Stimulated activated CD4-positive, alpha-beta T cell treated with anti-CD3 and anti-CD28 coated beads, TNF-alpha, amount 100 ng/mL, for 24 hours (primary cell): ENCODE data around the gene SYT13.
A peak's percentile ranks its signal among the peaks of the same experiment; 100 is the strongest.

Experiments
- DNase-seq, 3 experiments: peaks; one replicate each; pipeline ENCODE4 v3.0.0-alpha.2; 2020; ENCODE audit warnings: low read depth in 3 of 3

Gene SYT13

GRCh38 chr11:45313171-45313865 is 27.2 kb upstream of the SYT13 start:
- DNase-seq: no peak

GRCh38 chr11:45305874-45306623 is 19.9 kb upstream of the SYT13 start:
- no peak for DNase-seq

GRCh38 chr11:45304992-45305335 is 18.8 kb upstream of the SYT13 start:
- DNase-seq: no peak

GRCh38 chr11:45304111-45304991 is 18.2 kb upstream of the SYT13 start:
- no peak for DNase-seq

DNA sequence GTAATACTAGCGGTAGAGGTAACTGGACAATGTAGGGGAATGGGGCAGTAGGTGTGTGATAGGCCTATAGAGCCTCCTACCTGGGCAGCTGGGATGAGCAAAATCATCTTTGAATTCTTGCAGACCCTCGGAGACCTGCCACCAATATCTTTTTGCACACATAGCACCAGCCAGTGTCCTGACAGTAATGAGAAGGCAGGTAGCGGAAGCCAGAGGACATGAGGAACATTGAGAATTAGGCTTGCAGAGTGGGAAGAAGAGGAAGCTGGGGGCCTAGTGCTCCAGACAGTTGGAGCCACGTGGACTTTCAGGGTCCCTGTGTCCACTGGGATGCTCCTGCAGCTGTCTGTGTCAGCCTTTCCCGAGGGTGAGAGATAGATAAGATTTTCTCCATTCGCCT is 17.2 kb upstream of the SYT13 start:
- DNase-seq: no peak

- no peak for DNase-seq
These were observed 15.6 kb upstream of the SYT13 start for GRCh38 chr11:45301537-45302246.

GRCh38 chr11:45300715-45301114 is 14.6 kb upstream of the SYT13 start:
- no peak for DNase-seq

DNA sequence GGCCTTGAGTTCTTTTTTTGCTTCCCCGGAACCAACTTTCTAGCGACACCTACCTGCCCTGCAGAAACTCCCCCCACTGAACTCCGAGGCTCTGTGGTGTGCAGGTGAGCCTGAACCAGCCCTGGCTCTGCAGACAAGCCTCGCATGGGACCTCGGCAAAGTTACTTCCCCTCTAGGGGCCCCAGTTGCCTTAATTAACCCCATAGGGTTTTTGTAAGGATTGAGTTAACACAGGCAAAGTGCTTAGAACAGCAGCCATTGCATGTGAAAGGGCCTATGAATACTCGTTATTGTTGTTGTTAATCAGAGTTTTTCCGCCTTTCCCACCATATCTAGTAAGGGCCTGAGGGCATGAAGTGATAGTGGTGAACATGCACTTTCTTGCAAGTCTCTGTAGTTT is 12.6 kb upstream of the SYT13 start:
- DNase-seq: no peak

DNA sequence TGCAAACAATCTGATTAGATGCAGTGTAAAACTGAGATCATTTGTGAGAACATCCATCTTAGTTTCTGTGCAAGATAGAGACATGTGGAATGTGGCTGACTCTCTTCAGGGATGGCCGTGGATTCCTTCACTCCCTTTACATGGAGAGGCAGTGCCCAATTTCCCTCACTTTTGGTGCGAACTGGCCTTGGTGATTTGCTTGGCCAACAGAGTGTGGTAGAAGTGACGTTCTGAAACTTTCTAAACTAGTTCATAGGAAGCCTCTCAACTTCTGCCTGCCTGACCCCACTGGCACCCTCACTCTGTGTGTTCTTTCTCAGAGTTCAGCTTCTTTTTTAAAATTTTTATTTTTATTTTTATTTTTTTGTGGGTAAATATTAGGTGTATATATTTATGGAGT is 9.9 kb upstream of the SYT13 start:
- DNase-seq: no peak

DNA sequence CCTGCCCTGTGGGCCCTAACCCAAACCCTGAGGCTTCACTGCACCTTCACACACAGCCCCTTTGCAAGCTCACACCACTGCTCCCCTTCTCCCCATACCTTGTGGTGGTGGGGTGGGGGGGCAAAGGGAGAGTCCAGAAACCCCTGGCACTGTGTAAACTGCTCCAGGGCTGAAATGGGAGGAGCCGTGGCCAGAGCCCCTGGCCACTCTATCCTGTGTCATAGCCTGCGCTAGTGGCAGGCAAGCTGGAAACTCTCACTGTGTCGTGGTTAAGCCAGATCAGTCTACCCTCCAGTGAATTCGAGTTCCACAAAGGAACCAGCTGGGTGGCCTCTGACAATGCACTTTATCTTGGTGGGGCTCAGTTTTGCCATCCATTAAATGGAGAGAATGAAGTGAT is 8.4 kb upstream of the SYT13 start:
- DNase-seq: no peak

DNA sequence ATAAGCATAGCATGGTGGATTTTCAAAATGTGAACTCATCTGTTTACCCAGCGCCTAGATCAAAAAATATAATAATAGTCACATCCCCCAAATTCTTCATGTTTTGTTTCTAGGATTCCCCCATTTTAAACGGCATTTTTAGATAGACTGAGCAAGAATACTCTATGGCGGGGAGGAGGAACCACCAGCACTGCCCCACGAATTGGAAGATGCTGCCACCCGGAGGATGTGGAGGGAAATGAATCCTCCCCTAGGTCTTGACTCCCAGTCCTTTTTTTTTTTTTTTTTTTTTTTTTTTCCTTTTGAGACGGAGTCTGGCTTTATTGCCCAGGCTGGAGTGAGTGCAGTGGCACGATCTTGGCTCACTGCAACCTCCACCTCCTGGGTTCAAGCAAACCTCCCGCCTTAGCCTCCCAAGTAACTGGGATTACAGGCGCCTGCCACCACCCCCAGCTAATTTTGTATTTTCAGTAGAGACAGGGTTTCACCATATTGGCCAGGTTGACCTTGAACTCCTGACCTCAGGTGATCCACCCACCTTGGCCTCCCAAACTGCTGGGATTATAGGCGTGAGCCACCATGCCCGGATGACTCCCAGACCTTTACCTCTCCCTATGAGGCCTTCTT is 7.5 kb upstream of the SYT13 start:
- DNase-seq: peak; percentile 9 to 57 (median 44)

DNA sequence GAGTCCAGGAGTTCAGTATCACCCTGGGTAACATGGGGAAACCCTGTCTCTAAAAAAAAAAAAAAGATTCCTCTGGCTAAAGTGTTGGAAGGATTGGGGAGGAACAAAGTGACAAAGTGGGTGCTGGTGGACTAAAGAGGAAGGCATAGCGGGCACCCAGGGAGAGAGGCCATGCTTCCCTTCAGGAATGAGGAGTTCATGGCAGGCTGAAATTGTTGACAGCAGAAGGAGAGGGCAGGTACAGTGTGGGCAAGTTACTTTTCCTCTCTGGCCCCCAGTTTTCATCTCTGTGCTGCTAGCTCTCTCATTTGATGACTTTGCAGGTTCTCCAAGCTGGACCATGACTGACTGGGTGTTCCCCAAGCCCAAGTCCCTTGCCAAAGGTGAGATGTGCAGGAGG is 4.4 kb upstream of the SYT13 start:
- DNase-seq: no peak

DNA sequence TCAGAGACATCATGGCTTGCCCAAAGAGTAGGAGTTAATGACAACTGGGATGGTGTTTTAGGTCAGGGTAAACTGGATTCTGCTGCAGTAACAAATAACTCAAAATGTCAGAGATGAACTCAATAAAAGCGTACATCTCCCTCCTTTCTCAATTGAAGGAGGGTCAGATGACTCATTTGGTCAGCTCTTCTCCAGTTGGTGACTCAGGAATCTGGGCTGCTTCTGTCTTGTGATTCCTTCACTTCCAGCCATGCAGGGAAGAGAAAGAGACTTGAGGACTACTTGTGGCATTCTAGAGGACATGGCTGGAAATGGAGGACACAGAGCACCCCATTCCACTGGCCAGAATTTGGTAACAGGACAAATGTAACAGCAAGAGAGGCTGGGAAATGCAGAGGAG is 3.2 kb upstream of the SYT13 start:
- DNase-seq: no peak

GRCh38 chr11:45288339-45288738 is 2.2 kb upstream of the SYT13 start:
- no peak for DNase-seq

- DNase-seq: no peak
These were observed 1.3 kb upstream of the SYT13 start for GRCh38 chr11:45287316-45287903.

DNA sequence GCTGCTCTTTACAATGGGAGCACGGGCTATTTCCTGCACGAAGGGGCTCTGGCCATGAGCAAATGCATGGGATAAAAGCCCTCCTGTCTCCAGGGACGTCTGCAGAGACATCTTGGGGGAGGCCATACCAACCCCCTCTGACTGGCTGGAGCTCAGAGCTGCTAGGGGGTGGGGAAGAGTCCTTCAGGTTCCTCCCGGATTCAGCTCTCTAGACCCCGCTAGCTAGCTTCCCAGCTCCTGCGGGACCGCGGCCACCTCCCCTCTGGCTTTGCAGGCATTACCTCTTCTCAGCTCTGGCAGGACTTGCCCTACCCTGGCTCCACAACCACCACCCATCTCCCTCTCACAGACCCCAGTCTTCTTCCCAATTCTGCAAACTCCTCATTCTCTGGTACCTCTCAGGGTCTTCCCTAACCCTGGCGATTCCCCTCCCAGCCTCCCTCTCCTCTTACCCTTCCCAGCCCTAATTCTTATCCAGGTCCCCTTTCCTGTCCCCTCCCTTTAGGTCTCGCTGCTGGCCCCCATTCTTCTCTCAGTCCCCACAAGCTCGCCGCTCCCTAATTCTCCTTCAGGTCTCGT is 802 bp downstream of the SYT13 start:
- DNase-seq: no peak

GRCh38 chr11:45282081-45282480 is 4.1 kb downstream of the SYT13 start:
- no peak for DNase-seq

GRCh38 chr11:45280449-45280848 is 5.7 kb downstream of the SYT13 start:
- DNase-seq: no peak

DNA sequence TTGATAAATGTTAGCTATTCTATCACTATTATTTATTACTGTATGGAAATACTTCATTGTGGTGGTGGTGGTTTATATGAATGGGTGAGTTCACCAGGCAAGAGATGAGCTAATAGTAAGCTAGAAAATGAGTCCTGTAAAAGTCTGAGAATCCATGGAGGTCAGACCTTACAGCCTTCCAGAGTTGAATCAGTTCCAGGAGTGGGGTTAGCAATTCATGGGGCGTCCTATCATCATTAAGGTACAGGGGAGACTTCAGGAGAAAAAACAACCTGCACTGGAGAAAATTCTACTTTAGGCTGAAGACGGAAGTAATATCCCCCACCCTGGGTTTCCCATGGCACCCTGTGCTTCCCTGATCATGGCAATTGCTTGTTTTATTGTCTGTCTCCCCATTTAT is 6.5 kb downstream of the SYT13 start:
- DNase-seq: no peak

DNA sequence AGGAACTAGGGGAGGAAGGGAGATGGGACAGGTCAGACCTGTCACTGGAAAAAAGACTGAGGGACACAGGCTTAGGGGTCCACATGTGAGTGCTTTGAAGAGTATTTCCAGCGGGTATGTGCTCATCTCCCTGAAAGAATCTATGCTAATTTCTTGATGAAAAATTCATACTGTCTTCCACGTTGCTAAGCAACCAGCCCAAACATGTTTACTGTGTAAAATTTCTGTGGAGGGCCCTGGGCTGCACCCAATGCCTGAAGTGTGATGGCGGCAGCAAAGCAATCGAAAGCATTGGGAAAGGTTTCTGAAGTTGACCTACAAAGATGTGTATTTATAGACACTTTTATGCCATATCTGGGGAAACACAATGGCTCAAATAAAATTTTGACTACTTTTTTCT is 7.4 kb downstream of the SYT13 start:
- no peak for DNase-seq

DNA sequence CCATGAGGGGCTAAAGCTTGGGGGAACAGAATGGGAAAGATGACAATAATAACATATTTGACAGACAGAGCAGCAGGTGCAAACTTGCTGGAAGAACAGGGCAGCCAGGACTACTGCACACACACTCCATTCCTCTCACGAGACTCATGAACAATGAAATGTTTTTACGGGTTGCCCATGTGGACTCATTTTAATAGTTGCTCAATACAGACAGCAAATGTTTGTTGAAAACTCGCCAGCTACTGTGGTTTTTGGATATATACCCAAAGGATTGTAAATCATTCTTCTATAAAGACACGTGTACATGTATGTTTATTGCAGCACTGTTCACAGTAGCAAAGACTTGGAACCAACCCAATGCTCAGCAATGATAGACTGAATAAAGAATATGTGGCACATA is 10.3 kb downstream of the SYT13 start:
- no peak for DNase-seq
